HepG2 (cell line): Measurements from ENCODE around the gene CYP27B1. TPM values are rescaled to one million over a fixed set of nuclear protein-coding genes. Genes with fewer than 3 reads are reported as not detected.
A peak's percentile ranks its signal among the peaks of the same experiment; 100 is the strongest.

Source experiments
- CAMTA2 ChIP-seq: sonication (generic); formaldehyde crosslinking; IDR thresholded peaks from 2 replicates; pipeline ENCODE4 v1.4.0; 2020; ENCODE audit warnings: mild to moderate bottlenecking, missing genetic modification reagents, borderline replicate concordance
- GABPA ChIP-seq, 2 experiments: IDR thresholded peaks; 2 replicates each; pipeline ENCODE4 v1.6.1; 2011 to 2016; ENCODE audit warnings: low read depth in 2 of 2, low read length in 1 of 2, missing biosample characterization in 1 of 2, missing genetic modification characterization in 1 of 2
- SNAI1 ChIP-seq: sonication (generic); formaldehyde crosslinking; IDR thresholded peaks from 2 replicates; pipeline ENCODE4 v1.5.0; 2020; ENCODE audit warnings: mild to moderate bottlenecking, missing genetic modification reagents, borderline replicate concordance
- ZNF724P ChIP-seq: sonication (generic); formaldehyde crosslinking; IDR thresholded peaks from 2 replicates; pipeline ENCODE4 v1.8.0; 2022; ENCODE audit warnings: missing genetic modification reagents, borderline replicate concordance
- polyA plus RNA-seq, 8 experiments: library from polyadenylated mRNA; depleted of rRNA in 3 of 8; stranded (reverse) in 7 of 8; unstranded in 1 of 8; fragments of >200 nt; fragmentation: Illumina TruSeq in 4 of 8; extraction: Trizol in 4 of 8; gene quantifications; 2 replicates each; pipeline versions ENCODE4 v1.2.1 to v1.2.3, GENCODE V29; 2011 to 2016; ENCODE audit warnings: low read depth in 4 of 8, missing spikeins in 1 of 8, mixed read lengths in 1 of 8; ENCODE audit not compliant: insufficient read depth in 1 of 8
- total RNA-seq, 5 experiments: library from RNA; depleted of rRNA; stranded (reverse); fragments of >200 nt; fragmentation: Illumina TruSeq; extraction: Trizol; gene quantifications; 2 replicates each; pipeline ENCODE4 v1.2.3, GENCODE V29; 2016; ENCODE audit warnings: low read depth in 1 of 5
- TF ChIP-seq, protein P1 (sequence below), 2 experiments: sonication (generic) in 1 of 2; formaldehyde crosslinking in 1 of 2; IDR thresholded peaks; 2 replicates each; pipeline versions ENCODE4 v1.5.1 to v1.6.1; 2011 to 2020; ENCODE audit warnings: borderline replicate concordance in 1 of 2, low read depth in 1 of 2, low read length in 1 of 2, mild to moderate bottlenecking in 1 of 2, missing genetic modification reagents in 1 of 2, moderate library complexity in 1 of 2
- TF ChIP-seq, protein P2 (sequence below): sonication (generic); formaldehyde crosslinking; IDR thresholded peaks from 2 replicates; pipeline ENCODE4 v1.4.0; 2020; ENCODE audit warnings: missing genetic modification reagents, mild to moderate bottlenecking, borderline replicate concordance
- TF ChIP-seq, protein P3 (sequence below): sonication (generic); formaldehyde crosslinking; IDR thresholded peaks from 2 replicates; pipeline ENCODE4 v1.8.0; 2022; ENCODE audit warnings: missing genetic modification reagents, mild to moderate bottlenecking, inconsistent platforms, borderline replicate concordance
- TF ChIP-seq, protein P4 (sequence below): sonication (generic); formaldehyde crosslinking; IDR thresholded peaks from 2 replicates; pipeline ENCODE4 v1.4.0; 2020; ENCODE audit warnings: mild to moderate bottlenecking, missing genetic modification reagents

Gene CYP27B1
- total and polyA plus RNA-seq, 2 of the 13 experiments (the other 11 are each of a cell fraction or from before 2014, with no cell fraction given) = 2.3 to 3.0 TPM

DNA sequence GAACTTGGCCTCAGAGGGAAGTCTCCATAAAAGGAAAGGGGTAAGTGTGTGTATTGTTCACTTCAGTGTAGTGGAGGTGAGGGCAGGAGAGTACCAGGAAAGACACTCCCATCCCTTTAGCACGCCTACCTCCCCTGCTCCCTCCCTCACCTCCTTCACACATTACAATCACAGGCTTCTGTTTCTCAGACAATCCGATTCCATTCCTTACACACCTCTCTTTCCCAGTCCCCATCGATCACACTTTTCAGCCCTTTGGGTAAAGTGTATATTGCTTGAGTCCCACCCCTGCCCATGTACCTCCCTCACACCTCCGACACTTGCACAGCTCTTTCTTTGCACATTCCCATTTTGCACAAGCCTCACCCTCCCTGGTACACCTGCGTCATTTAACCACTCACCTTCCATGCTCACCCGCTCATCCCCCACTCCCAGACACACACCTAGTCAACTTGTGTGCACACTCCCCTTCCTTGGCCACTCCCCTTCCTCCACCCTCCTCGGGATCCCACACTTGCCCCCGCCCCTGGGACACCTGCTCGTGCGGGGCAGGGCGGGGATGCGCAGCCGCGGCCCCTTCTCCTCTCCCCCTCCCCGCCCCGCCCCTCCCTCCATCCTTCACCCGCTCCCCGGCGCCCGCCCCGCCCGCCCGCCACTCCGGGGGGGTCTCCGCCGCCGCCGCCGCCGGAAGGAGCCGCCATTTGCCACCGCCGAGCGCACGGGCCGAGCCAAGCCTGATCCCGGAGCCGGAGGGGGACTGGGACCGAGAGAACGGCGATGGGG lies 12.3 kb downstream of the CYP27B1 start, which contains the start of gene MARCHF9 (continued):
- TF ChIP-seq, protein P1, sequence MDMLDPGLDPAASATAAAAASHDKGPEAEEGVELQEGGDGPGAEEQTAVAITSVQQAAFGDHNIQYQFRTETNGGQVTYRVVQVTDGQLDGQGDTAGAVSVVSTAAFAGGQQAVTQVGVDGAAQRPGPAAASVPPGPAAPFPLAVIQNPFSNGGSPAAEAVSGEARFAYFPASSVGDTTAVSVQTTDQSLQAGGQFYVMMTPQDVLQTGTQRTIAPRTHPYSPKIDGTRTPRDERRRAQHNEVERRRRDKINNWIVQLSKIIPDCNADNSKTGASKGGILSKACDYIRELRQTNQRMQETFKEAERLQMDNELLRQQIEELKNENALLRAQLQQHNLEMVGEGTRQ (IDR thresholded peaks at IDR 0.05; ENCODE audit: low read depth, low read length) = no peak
- TF ChIP-seq, protein P1 (CRISPR knock-in tag; IDR thresholded peaks at IDR 0.05; ENCODE audit: borderline replicate concordance) = peak; percentile 5; the same call in 1 of the 2 replicates
- TF ChIP-seq ZNF724P (CRISPR knock-in tag) (no peak), GABPA (IDR thresholded peaks at IDR 0.05; ENCODE audit: low read depth, low read length) (no peak), GABPA (CRISPR knock-in tag; IDR thresholded peaks at IDR 0.05; ENCODE audit: low read depth) (no peak), CAMTA2 (CRISPR knock-in tag) (no peak), SNAI1 (no peak)
- TF ChIP-seq, protein P2, sequence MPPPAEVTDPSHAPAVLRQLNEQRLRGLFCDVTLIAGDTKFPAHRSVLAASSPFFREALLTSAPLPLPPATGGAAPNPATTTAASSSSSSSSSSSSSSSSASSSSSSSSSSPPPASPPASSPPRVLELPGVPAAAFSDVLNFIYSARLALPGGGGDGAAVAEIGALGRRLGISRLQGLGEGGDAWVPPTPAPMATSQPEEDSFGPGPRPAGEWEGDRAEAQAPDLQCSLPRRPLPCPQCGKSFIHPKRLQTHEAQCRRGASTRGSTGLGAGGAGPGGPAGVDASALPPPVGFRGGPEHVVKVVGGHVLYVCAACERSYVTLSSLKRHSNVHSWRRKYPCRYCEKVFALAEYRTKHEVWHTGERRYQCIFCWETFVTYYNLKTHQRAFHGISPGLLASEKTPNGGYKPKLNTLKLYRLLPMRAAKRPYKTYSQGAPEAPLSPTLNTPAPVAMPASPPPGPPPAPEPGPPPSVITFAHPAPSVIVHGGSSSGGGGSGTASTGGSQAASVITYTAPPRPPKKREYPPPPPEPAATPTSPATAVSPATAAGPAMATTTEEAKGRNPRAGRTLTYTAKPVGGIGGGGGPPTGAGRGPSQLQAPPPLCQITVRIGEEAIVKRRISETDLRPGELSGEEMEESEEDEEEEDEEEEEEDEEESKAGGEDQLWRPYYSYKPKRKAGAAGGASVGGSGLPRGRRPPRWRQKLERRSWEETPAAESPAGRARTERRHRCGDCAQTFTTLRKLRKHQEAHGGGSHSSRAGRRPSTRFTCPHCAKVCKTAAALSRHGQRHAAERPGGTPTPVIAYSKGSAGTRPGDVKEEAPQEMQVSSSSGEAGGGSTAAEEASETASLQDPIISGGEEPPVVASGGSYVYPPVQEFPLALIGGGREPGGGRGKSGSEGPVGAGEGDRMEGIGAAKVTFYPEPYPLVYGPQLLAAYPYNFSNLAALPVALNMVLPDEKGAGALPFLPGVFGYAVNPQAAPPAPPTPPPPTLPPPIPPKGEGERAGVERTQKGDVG = no peak
- TF ChIP-seq, protein P3, sequence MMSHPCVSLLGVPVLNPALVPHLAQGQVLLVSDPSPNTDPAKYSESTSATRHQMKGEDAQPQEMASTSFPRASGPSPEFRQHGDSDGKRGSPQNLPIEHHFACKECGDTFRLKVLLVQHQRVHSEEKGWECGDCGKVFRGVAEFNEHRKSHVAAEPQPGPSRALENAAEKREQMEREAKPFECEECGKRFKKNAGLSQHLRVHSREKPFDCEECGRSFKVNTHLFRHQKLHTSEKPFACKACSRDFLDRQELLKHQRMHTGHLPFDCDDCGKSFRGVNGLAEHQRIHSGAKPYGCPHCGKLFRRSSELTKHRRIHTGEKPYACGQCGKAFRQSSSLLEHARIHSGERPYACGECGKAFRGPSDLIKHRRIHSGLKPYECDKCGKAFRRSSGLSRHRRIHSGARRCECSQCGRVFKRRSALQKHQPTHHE (CRISPR knock-in tag) = no peak
- TF ChIP-seq, protein P4, sequence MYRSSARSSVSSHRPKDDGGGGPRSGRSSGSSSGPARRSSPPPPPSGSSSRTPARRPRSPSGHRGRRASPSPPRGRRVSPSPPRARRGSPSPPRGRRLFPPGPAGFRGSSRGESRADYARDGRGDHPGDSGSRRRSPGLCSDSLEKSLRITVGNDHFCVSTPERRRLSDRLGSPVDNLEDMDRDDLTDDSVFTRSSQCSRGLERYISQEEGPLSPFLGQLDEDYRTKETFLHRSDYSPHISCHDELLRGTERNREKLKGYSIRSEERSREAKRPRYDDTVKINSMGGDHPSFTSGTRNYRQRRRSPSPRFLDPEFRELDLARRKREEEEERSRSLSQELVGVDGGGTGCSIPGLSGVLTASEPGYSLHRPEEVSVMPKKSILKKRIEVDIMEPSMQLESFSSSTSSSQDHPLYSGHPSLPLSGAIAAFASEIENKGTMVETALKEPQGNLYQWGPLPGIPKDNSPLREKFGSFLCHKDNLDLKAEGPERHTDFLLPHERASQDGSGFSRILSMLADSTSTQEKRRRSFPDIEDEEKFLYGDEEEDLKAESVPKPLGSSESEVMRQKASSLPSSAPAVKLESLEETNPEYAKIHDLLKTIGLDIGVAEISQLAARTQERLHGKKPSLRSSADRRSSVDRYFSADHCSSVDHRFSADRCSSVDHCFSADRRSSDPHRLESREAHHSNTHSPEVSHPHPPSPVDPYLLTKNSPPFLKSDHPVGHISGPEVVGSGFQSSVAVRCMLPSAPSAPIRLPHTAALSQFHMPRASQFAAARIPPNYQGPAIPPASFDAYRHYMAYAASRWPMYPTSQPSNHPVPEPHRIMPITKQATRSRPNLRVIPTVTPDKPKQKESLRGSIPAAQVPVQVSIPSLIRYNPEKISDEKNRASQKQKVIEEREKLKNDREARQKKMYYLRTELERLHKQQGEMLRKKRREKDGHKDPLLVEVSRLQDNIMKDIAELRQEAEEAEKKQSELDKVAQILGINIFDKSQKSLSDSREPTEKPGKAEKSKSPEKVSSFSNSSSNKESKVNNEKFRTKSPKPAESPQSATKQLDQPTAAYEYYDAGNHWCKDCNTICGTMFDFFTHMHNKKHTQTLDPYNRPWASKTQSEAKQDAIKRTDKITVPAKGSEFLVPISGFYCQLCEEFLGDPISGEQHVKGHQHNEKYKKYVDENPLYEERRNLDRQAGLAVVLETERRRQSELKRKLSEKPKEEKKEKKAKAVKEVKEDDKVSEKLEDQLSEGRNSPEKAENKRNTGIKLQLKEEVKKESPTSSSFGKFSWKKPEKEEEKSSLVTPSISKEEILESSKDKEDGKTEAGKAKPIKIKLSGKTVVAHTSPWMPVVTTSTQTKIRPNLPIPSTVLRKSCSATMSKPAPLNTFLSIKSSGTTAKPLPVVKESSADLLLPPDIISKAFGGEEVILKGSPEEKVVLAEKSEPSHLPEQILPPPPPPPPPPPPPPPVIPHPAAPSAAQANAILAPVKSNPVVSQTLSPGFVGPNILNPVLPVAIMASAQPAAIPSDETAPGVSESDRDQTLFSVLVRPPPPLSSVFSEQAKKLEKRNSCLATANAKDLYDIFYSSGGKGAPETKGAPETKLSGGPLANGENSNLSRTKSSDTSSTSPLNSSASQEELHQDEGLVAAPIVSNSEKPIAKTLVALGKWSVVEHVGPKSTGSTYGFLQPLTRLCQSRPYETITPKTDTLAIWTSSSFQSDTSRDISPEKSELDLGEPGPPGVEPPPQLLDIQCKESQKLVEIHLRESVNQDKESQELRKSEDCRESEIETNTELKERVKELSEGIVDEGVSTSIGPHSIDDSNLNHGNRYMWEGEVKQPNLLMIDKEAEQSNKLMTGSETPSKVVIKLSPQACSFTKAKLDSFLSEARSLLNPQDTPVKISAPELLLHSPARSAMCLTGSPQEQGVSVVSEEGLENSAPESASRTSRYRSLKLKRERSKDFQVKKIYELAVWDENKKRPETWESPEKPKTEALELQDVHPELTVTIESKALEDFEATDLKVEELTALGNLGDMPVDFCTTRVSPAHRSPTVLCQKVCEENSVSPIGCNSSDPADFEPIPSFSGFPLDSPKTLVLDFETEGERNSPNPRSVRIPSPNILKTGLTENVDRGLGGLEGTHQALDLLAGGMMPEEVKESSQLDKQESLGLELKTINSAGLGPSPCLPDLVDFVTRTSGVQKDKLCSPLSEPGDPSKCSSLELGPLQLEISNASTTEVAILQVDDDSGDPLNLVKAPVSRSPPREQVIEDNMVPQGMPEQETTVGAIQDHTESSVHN = peak; percentile 91
